MG63 (cell line): ENCODE results near the gene PPM1H. TPM values are rescaled to one million over a fixed set of nuclear protein-coding genes. Genes with fewer than 3 reads are reported as not detected.
"Not testable (repeated sequence)": the region's sequence is repeated elsewhere in the genome, so short reads cannot be mapped to it uniquely, and the experiment has no call there.

Experiments
- DNase-seq: peaks from one replicate; pipeline ENCODE4 v3.0.0-alpha.2; 2020
- H3K27me3 ChIP-seq: fragments of 250-450 bp; sonication (Bioruptor Pico); 2 replicates; pipeline ENCODE4 v1.5.1; 2020; ENCODE audit warnings: mild to moderate bottlenecking, moderate library complexity
- H3K36me3 ChIP-seq: fragments of 250-450 bp; sonication (Bioruptor Pico); 2 replicates; pipeline ENCODE4 v1.5.1; 2020; ENCODE audit warnings: mild to moderate bottlenecking, moderate library complexity
- H3K4me3 ChIP-seq: fragments of 250-450 bp; sonication (Bioruptor Pico); 2 replicates; pipeline ENCODE4 v1.5.1; 2020; ENCODE audit warnings: mild to moderate bottlenecking, moderate library complexity
- H3K9me3 ChIP-seq: fragments of 250-450 bp; sonication (Bioruptor Pico); 2 replicates; pipeline ENCODE4 v1.5.1; 2020; ENCODE audit warnings: mild to moderate bottlenecking, moderate library complexity
- total RNA-seq: library from RNA; depleted of rRNA; stranded (reverse); fragments of >200 nt; shearing (Covaris generic); gene quantifications from 2 replicates; pipeline ENCODE4 v1.2.3, GENCODE V29; 2014; ENCODE audit warnings: low replicate concordance

Gene PPM1H
- total RNA-seq, 1 experiment from 2014 or later = 4.0 TPM

DNA sequence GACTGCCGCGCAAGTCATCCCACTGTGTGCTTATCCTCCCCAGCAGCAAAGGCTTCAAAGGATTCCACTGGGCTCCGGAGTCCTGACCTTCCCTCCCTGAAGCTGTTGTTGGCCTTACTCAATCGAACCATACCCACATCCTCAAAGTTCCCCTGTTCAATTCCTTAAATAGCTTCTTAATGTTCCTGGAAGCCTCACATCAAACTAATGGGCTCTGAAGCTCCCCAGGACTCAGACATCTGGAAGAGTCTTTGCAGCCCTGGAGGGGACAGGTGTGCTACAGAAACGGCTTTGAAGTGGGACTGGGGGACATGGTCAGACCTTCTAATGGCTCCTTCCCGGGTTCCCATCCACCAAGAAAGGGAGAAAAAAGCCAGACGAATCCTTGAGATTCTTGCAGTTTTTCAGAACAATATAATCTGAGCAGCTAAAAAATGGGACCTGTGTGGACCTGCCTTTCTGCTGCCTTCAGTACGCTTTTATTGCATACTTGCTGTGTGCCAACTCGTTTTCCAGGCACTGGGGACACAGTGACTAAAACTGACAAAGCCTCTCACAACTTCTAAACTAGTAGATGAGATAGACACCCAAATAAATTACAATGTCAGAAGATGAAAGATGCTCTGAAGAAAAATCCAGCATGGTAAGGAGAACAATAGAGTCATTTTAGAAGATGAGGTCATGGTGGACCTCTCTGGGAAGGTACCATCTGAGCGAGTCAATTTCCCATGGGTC lies 263.8 kb downstream of the PPM1H start:
- DNase-seq = no peak
- H3K27me3 ChIP-seq = no peaks in the 10 kb centered on the region

GRCh38 chr12:62668782-62669181 lies 266.2 kb downstream of the PPM1H start:
- no peaks in the 10 kb centered on the region for H3K27me3 ChIP-seq
- H3K36me3 ChIP-seq = no peaks in the 10 kb centered on the region
- no peaks in the 10 kb centered on the region for H3K9me3 ChIP-seq

More for the DNA sequence above, 263.8 kb downstream of the PPM1H start:
- Histone ChIP-seq H3K36me3 (no peaks in the 10 kb centered on the region), H3K9me3 (peaks cover 2% of the 10 kb centered on the region; the same call in 1 of the 2 replicates), H3K4me3 (no peak overlapping the region)

DNA sequence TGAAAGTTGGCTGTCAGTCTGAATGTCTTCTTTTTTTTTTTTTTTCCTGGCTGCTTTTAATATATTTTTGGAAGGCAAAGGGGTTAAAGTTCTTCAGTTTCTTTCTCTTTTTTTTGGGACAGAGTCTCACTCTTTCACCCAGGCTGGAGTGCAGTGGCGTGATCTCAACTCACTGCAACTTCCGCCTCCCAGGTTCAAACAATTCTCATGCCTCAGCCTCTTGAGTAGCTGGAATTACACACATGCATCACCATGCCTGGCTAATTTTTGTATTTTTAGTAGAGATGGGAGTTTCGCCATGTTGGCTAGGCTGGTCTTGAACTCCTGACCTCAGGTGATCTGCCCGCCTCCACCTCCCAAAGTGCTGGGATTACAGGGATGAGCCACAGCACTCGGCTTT lies 270.0 kb downstream of the PPM1H start:
- not testable (repeated sequence) for H3K9me3 ChIP-seq, H3K36me3 ChIP-seq, H3K27me3 ChIP-seq, H3K4me3 ChIP-seq, DNase-seq

More at GRCh38 chr12:62668782-62669181, 266.2 kb downstream of the PPM1H start:
- no peak for DNase-seq
- no peak overlapping the region for H3K4me3 ChIP-seq

DNA sequence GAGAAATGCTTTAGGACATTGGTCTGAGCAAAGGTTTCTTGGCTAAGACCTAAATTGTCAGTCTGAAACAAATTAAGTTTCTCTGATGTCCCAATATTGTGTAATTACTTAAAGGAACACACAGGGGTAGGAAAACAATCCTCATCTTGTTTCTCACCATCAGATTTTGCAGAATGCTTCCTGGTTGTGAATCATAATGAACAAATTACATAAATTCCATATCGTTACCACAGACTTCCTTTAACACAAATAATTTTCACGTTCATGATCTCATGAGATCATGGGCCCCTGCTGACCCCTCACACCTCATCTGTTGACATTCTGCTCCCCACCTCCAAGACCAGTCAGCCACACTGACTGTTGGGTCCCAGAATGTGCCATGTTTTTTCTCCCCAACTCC lies 274.2 kb downstream of the PPM1H start:
- Histone ChIP-seq H3K36me3 (no peaks in the 10 kb centered on the region), H3K27me3 (no peaks in the 10 kb centered on the region), H3K4me3 (no peak overlapping the region), H3K9me3 (no peaks in the 10 kb centered on the region)
- DNase-seq = no peak

DNA sequence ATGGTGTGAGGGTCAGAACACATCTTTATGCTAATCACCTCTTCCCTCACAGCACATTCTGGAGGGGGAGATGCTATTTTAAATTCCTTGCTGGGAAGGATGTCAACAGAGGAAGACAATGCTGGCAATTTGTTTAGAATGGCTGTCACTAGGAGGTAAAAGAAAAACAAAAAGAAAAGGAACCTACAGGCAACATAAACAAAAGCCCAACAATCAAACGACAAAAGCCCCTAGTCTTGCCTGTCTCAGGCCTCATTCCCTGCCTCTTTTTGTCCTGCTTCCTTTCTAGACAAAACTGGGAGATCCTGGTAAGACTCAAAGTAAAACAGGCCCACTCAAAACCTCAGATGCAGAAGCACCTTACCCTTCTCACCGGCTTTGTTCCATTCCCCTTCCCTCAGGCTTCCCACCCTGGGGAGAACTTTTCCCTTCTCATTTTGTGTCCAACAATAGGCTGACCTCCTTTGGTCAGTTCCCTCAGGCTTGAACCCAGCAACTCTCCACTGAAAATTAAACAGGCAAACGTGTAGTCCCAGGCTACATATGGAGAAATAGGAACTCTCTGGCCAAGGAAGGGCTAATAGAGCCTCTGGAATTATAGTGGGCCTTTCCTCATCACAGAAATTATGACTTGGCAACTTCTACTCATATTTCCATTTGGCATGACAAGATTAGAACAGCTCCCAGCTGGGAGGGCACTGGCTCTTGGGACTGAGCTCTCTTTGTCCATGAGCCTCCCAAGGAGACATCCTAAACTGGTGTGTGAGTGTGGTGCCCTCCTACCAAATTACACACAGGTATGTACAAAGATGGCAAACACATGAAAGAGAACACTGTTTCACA lies 275.3 kb downstream of the PPM1H start:
- Histone ChIP-seq H3K4me3 (no peak overlapping the region), H3K9me3 (no peaks in the 10 kb centered on the region)
- DNase-seq = no peak

DNA sequence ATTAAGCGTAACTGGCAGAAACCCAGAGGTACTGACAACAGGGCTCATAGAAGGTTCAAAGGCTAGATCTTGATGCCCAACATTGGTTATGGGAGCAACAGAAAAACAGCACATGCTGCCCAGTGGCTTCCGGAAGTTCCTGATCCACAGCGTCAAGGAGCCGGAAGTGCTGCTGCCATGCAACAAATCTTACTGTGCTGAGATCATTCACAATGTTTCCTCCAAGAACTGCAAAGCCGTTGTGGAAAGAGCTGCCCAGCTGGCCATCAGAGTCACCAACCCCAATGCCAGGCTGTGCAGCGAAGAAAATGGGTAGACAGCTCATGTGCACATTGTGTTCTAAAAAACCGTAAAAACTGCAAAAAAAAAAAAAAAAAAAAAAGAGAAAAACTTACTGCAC lies 276.0 kb downstream of the PPM1H start:
- no peak for DNase-seq
- Histone ChIP-seq H3K9me3 (no peaks in the 10 kb centered on the region), H3K27me3 (no peaks in the 10 kb centered on the region)

More for the DNA sequence above, 275.3 kb downstream of the PPM1H start:
- Histone ChIP-seq H3K27me3 (no peaks in the 10 kb centered on the region), H3K36me3 (no peaks in the 10 kb centered on the region)

DNA sequence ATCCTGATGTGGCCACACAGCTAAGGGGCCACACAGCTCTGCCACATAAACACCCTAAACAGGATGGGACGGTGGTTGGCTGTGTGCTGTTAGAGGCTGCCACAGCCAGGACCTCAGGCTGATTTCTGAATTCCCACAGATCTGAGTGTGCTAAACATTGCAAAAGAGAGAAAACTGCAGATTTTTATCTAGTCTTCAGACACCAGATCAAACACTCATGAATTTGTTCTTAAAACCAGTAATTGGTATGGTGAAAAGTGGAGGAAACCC lies 277.7 kb downstream of the PPM1H start:
- Histone ChIP-seq H3K9me3 (no peaks in the 10 kb centered on the region), H3K4me3 (no peak overlapping the region), H3K27me3 (no peaks in the 10 kb centered on the region), H3K36me3 (no peaks in the 10 kb centered on the region)
- no peak for DNase-seq

More for the DNA sequence above, 276.0 kb downstream of the PPM1H start:
- Histone ChIP-seq H3K4me3 (no peak overlapping the region), H3K36me3 (no peaks in the 10 kb centered on the region)

GRCh38 chr12:62656591-62657362 lies 278.2 kb downstream of the PPM1H start:
- Histone ChIP-seq H3K36me3 (no peaks in the 10 kb centered on the region), H3K9me3 (no peaks in the 10 kb centered on the region), H3K4me3 (no peak overlapping the region), H3K27me3 (no peaks in the 10 kb centered on the region)
- DNase-seq = no peak

- no peaks in the 10 kb centered on the region for H3K36me3 ChIP-seq
- no peak for DNase-seq
- no peaks in the 10 kb centered on the region for H3K27me3 ChIP-seq
- no peak overlapping the region for H3K4me3 ChIP-seq
- no peaks in the 10 kb centered on the region for H3K9me3 ChIP-seq
Measured at GRCh38 chr12:62655666-62656151, 279.2 kb downstream of the PPM1H start.

GRCh38 chr12:62654326-62655241 lies 280.4 kb downstream of the PPM1H start:
- no peak for DNase-seq

DNA sequence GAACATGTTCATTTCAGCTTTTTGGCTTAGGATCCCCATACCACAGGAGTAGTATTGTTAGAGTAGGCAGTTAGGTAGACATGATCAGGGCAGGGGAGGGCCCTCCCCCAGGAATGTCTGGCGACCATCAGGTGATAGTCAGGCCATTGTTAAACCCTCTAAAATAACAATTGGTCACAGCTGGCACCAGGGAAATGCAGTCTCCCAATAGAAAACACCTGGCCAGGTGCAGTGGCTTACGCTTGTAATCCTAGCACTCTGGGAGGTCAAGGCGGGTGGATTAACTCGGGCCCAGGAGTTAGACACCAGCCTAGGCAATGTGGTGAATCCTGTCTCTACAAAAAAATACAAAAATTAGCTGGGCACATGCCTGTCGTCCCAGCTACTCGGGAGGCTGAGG lies 281.2 kb downstream of the PPM1H start:
- Histone ChIP-seq H3K4me3 (no peak overlapping the region), H3K9me3 (no peaks in the 10 kb centered on the region), H3K36me3 (no peaks in the 10 kb centered on the region), H3K27me3 (no peaks in the 10 kb centered on the region)
- DNase-seq = no peak

More at GRCh38 chr12:62654326-62655241, 280.4 kb downstream of the PPM1H start:
- no peaks in the 10 kb centered on the region for H3K9me3 ChIP-seq
- H3K27me3 ChIP-seq = no peaks in the 10 kb centered on the region
- no peak overlapping the region for H3K4me3 ChIP-seq
- no peaks in the 10 kb centered on the region for H3K36me3 ChIP-seq

GRCh38 chr12:62653304-62653703 lies 281.6 kb downstream of the PPM1H start:
- Histone ChIP-seq H3K36me3 (no peaks in the 10 kb centered on the region), H3K9me3 (no peaks in the 10 kb centered on the region), H3K27me3 (no peaks in the 10 kb centered on the region), H3K4me3 (no peak overlapping the region)
- DNase-seq = no peak

- Histone ChIP-seq H3K27me3 (no peaks in the 10 kb centered on the region), H3K4me3 (no peak overlapping the region), H3K36me3 (no peaks in the 10 kb centered on the region), H3K9me3 (no peaks in the 10 kb centered on the region)
- DNase-seq = no peak
Measured at GRCh38 chr12:62651138-62651537, 283.8 kb downstream of the PPM1H start.

DNA sequence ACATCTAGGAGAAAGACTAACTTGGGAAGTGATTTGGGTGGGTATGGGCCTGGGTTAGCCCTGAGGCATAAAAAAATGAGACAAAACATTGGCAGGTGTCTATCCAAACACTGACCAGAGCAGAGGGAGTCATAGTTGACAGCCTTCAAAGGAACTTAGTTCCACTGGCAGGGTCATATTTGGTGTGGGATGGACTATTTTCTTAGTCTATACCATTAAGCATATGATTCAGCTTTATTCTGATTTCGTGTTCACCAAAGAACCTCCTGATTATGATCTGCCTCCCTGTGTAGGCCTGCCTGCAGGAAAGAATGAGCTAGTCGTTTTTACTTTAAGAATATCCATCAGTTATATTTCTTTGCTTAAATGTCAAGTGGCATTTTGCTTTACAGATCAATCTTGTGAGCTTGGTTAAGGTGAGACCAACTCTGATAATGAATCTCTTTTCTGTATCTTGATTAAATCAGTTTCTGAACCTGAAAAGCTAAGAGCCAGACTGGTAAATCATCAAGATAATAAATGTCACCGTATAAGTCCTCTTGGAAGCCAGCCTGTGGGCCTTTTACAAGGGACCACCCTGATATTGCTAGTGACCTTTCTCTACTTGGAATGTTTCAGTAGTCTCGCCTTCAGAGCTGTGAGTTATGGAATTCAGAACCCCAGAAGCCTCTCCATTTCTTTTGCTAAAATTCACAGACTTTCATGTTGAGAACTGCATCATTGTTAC lies 285.4 kb downstream of the PPM1H start:
- no peak for DNase-seq
- no peaks in the 10 kb centered on the region for H3K36me3 ChIP-seq

GRCh38 chr12:62647586-62647985 lies 287.4 kb downstream of the PPM1H start:
- Histone ChIP-seq H3K9me3 (no peaks in the 10 kb centered on the region), H3K27me3 (no peaks in the 10 kb centered on the region), H3K4me3 (no peak overlapping the region), H3K36me3 (no peaks in the 10 kb centered on the region)
- DNase-seq = no peak

More for the DNA sequence above, 285.4 kb downstream of the PPM1H start:
- no peak overlapping the region for H3K4me3 ChIP-seq
- no peaks in the 10 kb centered on the region for H3K9me3 ChIP-seq
- no peaks in the 10 kb centered on the region for H3K27me3 ChIP-seq
